Lower lobe of right lung (tissue), 2 donors: ENCODE measurements around the gene SRSF6. TPM values are rescaled to one million over a fixed set of nuclear protein-coding genes. Genes with fewer than 3 reads are reported as not detected.

Experiments used
- ATAC-seq, 2 donors: fragments of 200-7000 bp; cut with Tn5 transposase; one replicate each; pipeline ENCODE4 v1.9.1; 2020 to 2022; ENCODE audit warnings: mild to moderate bottlenecking in 2 of 2, moderate library complexity in 2 of 2
- DNase-seq: peaks from one replicate; pipeline ENCODE4 v3.0.0-alpha.2; 2020
- H3K27ac ChIP-seq: fragments of 200-600 bp; one replicate; pipeline ENCODE4 v1.8.0; 2022
- H3K27me3 ChIP-seq: fragments of 200-600 bp; one replicate; pipeline ENCODE4 v1.8.0; 2022; ENCODE audit warnings: low read depth
- H3K36me3 ChIP-seq: fragments of 200-600 bp; one replicate; pipeline ENCODE4 v1.8.0; 2022; ENCODE audit warnings: mild to moderate bottlenecking
- H3K4me1 ChIP-seq: fragments of 200-600 bp; one replicate; pipeline ENCODE4 v1.8.0; 2022
- H3K4me3 ChIP-seq: fragments of 200-600 bp; one replicate; pipeline ENCODE4 v1.8.0; 2022; ENCODE audit warnings: mild to moderate bottlenecking
- H3K9me3 ChIP-seq: fragments of 200-600 bp; one replicate; pipeline ENCODE4 v1.8.0; 2022
- intact Hi-C: fragments of 100-400 bp; cut with DNase I; formaldehyde crosslinking; loops from one replicate; pipeline ENCODE4 v1.11.0; 2022
- total RNA-seq: library from RNA; stranded (reverse); fragmentation: NEBNext Ultra II Directional; extraction: Animal tissue kit (Norgen Biotek cat#: 25700); gene quantifications from one replicate; pipeline ENCODE4 v1.2.1, GENCODE V29; 2021
- TF ChIP-seq, protein P1 (sequence below): fragments of 200-600 bp; IDR thresholded peaks from one replicate; pipeline ENCODE4 v1.8.0; 2022; ENCODE audit warnings: antibody characterized with exemption, mild to moderate bottlenecking
- donor health status: DM: no; HTN: yes; CAD: no; lungs with severe emphysema.

Gene SRSF6
- total RNA-seq, 1 donor from 2014 or later, result 145 TPM

DNA sequence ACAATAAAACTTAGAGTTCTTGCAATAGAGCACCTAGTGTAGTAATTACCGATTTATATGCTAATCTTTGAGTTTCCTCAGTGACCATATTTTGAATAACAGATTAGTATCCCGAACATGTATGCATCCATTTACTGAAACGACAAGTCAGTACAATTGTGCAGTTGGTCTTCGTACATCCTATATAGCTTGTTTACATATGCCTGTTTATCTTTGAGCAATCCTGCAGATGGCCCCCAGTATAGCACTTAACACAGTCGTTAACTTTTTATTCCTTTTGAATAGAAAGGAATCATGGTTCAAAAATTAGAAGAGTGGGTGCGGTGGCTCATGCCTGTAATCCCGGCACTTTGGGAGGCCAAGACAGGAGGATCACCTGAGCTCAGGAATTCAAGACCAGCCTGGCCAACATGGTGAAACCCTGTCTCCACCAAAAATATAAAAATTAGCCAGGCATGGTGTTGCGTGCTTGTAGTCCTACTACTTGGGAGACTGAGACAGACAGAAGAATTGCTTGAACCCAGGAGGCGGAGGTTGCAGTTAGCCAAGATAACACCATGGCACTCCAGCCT, 6.6 kb downstream of the SRSF6 start:
- Histone ChIP-seq H3K4me1 (peaks cover 29% of the 10 kb centered on the region), H3K27me3 (no peaks in the 10 kb centered on the region), H3K27ac (no peak overlapping the region), H3K9me3 (no peaks in the 10 kb centered on the region), H3K36me3 (peaks cover 99% of the 10 kb centered on the region), H3K4me3 (no peak overlapping the region)
- ATAC-seq, result no peak
- DNase-seq, result no peak
- TF ChIP-seq, protein P1, sequence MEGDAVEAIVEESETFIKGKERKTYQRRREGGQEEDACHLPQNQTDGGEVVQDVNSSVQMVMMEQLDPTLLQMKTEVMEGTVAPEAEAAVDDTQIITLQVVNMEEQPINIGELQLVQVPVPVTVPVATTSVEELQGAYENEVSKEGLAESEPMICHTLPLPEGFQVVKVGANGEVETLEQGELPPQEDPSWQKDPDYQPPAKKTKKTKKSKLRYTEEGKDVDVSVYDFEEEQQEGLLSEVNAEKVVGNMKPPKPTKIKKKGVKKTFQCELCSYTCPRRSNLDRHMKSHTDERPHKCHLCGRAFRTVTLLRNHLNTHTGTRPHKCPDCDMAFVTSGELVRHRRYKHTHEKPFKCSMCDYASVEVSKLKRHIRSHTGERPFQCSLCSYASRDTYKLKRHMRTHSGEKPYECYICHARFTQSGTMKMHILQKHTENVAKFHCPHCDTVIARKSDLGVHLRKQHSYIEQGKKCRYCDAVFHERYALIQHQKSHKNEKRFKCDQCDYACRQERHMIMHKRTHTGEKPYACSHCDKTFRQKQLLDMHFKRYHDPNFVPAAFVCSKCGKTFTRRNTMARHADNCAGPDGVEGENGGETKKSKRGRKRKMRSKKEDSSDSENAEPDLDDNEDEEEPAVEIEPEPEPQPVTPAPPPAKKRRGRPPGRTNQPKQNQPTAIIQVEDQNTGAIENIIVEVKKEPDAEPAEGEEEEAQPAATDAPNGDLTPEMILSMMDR, result no peak
- intact Hi-C loops, result no loop called here

DNA sequence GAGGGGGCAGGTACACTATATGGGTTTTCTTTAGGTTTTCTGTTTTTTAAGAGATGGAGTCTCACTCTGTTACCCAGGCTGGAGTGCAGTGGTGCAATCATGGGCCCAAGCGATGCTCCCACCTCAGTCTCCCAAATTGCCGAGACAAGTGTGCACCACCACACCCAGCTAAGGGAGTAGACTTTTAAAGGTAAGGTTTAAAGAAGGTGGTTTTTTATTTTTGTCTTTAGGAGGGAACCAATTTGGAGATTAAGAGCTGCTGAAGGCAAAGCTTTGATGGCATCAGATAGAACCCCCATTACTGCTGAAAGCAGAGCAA, 7.9 kb downstream of the SRSF6 start:
- Histone ChIP-seq H3K27me3 (no peaks in the 10 kb centered on the region), H3K4me3 (no peak overlapping the region), H3K27ac (no peak overlapping the region), H3K36me3 (peaks cover 98% of the 10 kb centered on the region), H3K4me1 (peaks cover 22% of the 10 kb centered on the region), H3K9me3 (no peaks in the 10 kb centered on the region)
- TF ChIP-seq, protein P1, result no peak
- DNase-seq (no peak), ATAC-seq (no peak)
- intact Hi-C loops, result no loop called here

GRCh38 chr20:43467589-43467988, 9.9 kb downstream of the SRSF6 start:
- H3K27me3 ChIP-seq, result no peaks in the 10 kb centered on the region
- intact Hi-C loops, result no loop called here
- H3K9me3 ChIP-seq, result no peaks in the 10 kb centered on the region
- peaks cover 10% of the 10 kb centered on the region for H3K4me1 ChIP-seq
- H3K27ac ChIP-seq, result no peak overlapping the region
- TF ChIP-seq, protein P1, result no peak
- DNase-seq, result no peak
- H3K36me3 ChIP-seq, result peaks cover 83% of the 10 kb centered on the region
- H3K4me3 ChIP-seq, result no peak overlapping the region
- no peak for ATAC-seq

GRCh38 chr20:43472671-43473380, 15.1 kb downstream of the SRSF6 start:
- TF ChIP-seq, protein P1, result no peak
- no peak overlapping the region for H3K27ac ChIP-seq
- no peaks in the 10 kb centered on the region for H3K27me3 ChIP-seq
- ATAC-seq, result no peak
- H3K36me3 ChIP-seq, result peaks cover 31% of the 10 kb centered on the region
- H3K4me3 ChIP-seq, result no peak overlapping the region
- intact Hi-C loops, result no loop called here
- no peaks in the 10 kb centered on the region for H3K9me3 ChIP-seq
- no peaks in the 10 kb centered on the region for H3K4me1 ChIP-seq
- DNase-seq, result no peak

- no peaks in the 10 kb centered on the region for H3K9me3 ChIP-seq
- intact Hi-C loops, result no loop called here
- no peak overlapping the region for H3K4me3 ChIP-seq
- no peaks in the 10 kb centered on the region for H3K27me3 ChIP-seq
- H3K27ac ChIP-seq, result no peak overlapping the region
- peaks cover 26% of the 10 kb centered on the region for H3K36me3 ChIP-seq
- DNase-seq, result no peak
- H3K4me1 ChIP-seq, result no peaks in the 10 kb centered on the region
- TF ChIP-seq, protein P1, result no peak
- ATAC-seq, result no peak
Observed at GRCh38 chr20:43473381-43473704, 15.6 kb downstream of the SRSF6 start.
